Activated T-cell treated with anti-CD3 and anti-CD28 coated beads for 1 hour (primary cell): ENCODE data around the gene ZFHX3.

ENCODE experiments used
- DNase-seq: peaks from one replicate; pipeline ENCODE4 v3.0.0-alpha.2; 2020; ENCODE audit warnings: low read depth

ZFHX3 gene

GRCh38 chr16:73037845-73038570, 9.9 kb downstream of the ZFHX3 start:
- DNase-seq: no peak

- no peak for DNase-seq
Observed at GRCh38 chr16:73037331-73037745, 10.6 kb downstream of the ZFHX3 start.

GRCh38 chr16:73036074-73036826, 11.7 kb downstream of the ZFHX3 start:
- no peak for DNase-seq

- DNase-seq: no peak
Observed at GRCh38 chr16:73034374-73034773, 13.6 kb downstream of the ZFHX3 start.

GRCh38 chr16:73033271-73033998, 14.5 kb downstream of the ZFHX3 start:
- no peak for DNase-seq

GRCh38 chr16:73032541-73033270, 15.2 kb downstream of the ZFHX3 start:
- DNase-seq: no peak

- DNase-seq: no peak
Observed at GRCh38 chr16:73031984-73032383, 15.9 kb downstream of the ZFHX3 start.

- DNase-seq: no peak
Observed at GRCh38 chr16:73031155-73031866, 16.6 kb downstream of the ZFHX3 start.

GRCh38 chr16:73028721-73029361, 19.1 kb downstream of the ZFHX3 start:
- DNase-seq: no peak

GRCh38 chr16:73028263-73028662, 19.7 kb downstream of the ZFHX3 start:
- no peak for DNase-seq

- no peak for DNase-seq
Observed at GRCh38 chr16:73027685-73028111, 20.2 kb downstream of the ZFHX3 start.

GRCh38 chr16:73026754-73027684, 20.9 kb downstream of the ZFHX3 start:
- DNase-seq: no peak

- no peak for DNase-seq
Observed at GRCh38 chr16:73025856-73026210, 22.1 kb downstream of the ZFHX3 start.

GRCh38 chr16:73025151-73025855, 22.6 kb downstream of the ZFHX3 start:
- no peak for DNase-seq

- DNase-seq: no peak
Observed at GRCh38 chr16:73024571-73025105, 23.3 kb downstream of the ZFHX3 start.

GRCh38 chr16:73023752-73024570, 24.0 kb downstream of the ZFHX3 start:
- no peak for DNase-seq

GRCh38 chr16:73023320-73023719, 24.6 kb downstream of the ZFHX3 start:
- DNase-seq: no peak

- no peak for DNase-seq
Observed at GRCh38 chr16:73022534-73022933, 25.4 kb downstream of the ZFHX3 start.
